GM12878 (cell line): ENCODE data around the gene NHEJ1. TPM values are rescaled to one million over a fixed set of nuclear protein-coding genes. Genes with fewer than 3 reads are reported as not detected.

Experiments used
- ATAC-seq: fragments of 200-7000 bp; cut with Tn5 transposase; 3 replicates; pipeline ENCODE4 v1.9.1; 2020; ENCODE audit warnings: mild to moderate bottlenecking, moderate library complexity
- BruUV-seq: library from RNA; stranded (reverse); fragments of 400-500 nt; replicated peaks from 2 replicates; lab custom pipeline; 2021; lab: Mats Ljungman, UMichigan
- CTCF ChIA-PET: fragments of 300-600 bp; sonication (Branson Sonifier 250); formaldehyde crosslinking; extraction: SDS; loops from one replicate; lab custom pipeline; 2021; ENCODE audit warnings: inconsistent platforms; lab: Yijun Ruan, JAX
- POLR2A ChIA-PET: fragments of 350-600 bp; formaldehyde crosslinking; extraction: SDS; loops from one replicate; lab custom pipeline; 2021; ENCODE audit warnings: inconsistent platforms; lab: Charles Lee
- RAD21 ChIA-PET: fragments of 300-600 bp; sonication (Branson Sonifier 250); formaldehyde crosslinking; loops from one replicate; lab custom pipeline; 2023; ENCODE audit warnings: antibody characterized with exemption; ENCODE audit not compliant: unreplicated experiment; lab: Charles Lee
- SMC1A ChIA-PET: fragments of 300-600 bp; sonication (Branson Sonifier 250); formaldehyde crosslinking; loops from one replicate; lab custom pipeline; 2023; ENCODE audit not compliant: unreplicated experiment, uncharacterized antibody; lab: Charles Lee
- DNase-seq: peaks from one replicate; pipeline ENCODE4 v3.0.0-alpha.2; 2011; ENCODE audit warnings: low read depth, low spot score
- FAIRE-seq: peaks from 3 replicates; lab custom pipeline; 2011; peaks lifted over from hg19 to GRCh38; lab: Jason Lieb, UNC
- H2AFZ ChIP-seq: 2 replicates; pipeline ENCODE4 v1.6.0; 2011; ENCODE audit warnings: low read depth, low read length, control low read depth; ENCODE audit not compliant: control insufficient read depth
- H3K27ac ChIP-seq: 2 replicates; pipeline ENCODE4 v1.5.1; 2011; ENCODE audit warnings: control low read depth; ENCODE audit not compliant: control insufficient read depth, insufficient read depth
- H3K27me3 ChIP-seq, 2 experiments: replicated peaks in 1 of 2; 2 replicates each; pipeline versions ENCODE4 v1.6.0 to v1.6.1; 2011; ENCODE audit warnings: low read length in 1 of 2; ENCODE audit not compliant: control insufficient read depth in 2 of 2, insufficient read depth in 2 of 2
- H3K36me3 ChIP-seq, 2 experiments: 2 replicates each; pipeline ENCODE4 v1.5.1; 2011; ENCODE audit warnings: low read length in 1 of 2; ENCODE audit not compliant: control insufficient read depth in 2 of 2, insufficient read depth in 2 of 2
- H3K4me1 ChIP-seq: 2 replicates; pipeline ENCODE4 v1.6.1; 2011; ENCODE audit warnings: mild to moderate bottlenecking, low read length, moderate library complexity, mixed read lengths; ENCODE audit not compliant: control insufficient read depth, insufficient read depth
- H3K4me2 ChIP-seq: 2 replicates; pipeline ENCODE4 v1.6.0; 2011; ENCODE audit warnings: control low read depth; ENCODE audit not compliant: control insufficient read depth, insufficient read depth
- H3K4me3 ChIP-seq: fragments of 200-600 bp; sonication (generic); 2 replicates; pipeline ENCODE4 v1.5.1; 2016
- H3K79me2 ChIP-seq: 2 replicates; pipeline ENCODE4 v1.6.0; 2011; ENCODE audit warnings: low read length; ENCODE audit not compliant: control insufficient read depth, insufficient read depth
- H3K9ac ChIP-seq: 2 replicates; pipeline ENCODE4 v1.8.0; 2011; ENCODE audit warnings: low read length, control low read depth, mixed read lengths; ENCODE audit not compliant: control insufficient read depth, insufficient read depth
- H3K9me3 ChIP-seq: replicated peaks from 3 replicates; pipeline ENCODE4 v1.5.1; 2011; ENCODE audit warnings: mild to moderate bottlenecking, low read length; ENCODE audit not compliant: control insufficient read depth, insufficient read depth
- H4K20me1 ChIP-seq: 2 replicates; pipeline ENCODE4 v1.6.0; 2011; ENCODE audit not compliant: control insufficient read depth, insufficient read depth
- ATF7 ChIP-seq: fragments of 450-650 bp; IDR thresholded peaks from 2 replicates; pipeline ENCODE4 v1.6.1; 2016; ENCODE audit warnings: low read depth, mild to moderate bottlenecking
- BACH1 ChIP-seq: fragments of 450-650 bp; IDR thresholded peaks from 2 replicates; pipeline ENCODE4 v1.6.1; 2017; ENCODE audit warnings: mild to moderate bottlenecking, borderline replicate concordance
- CBX3 ChIP-seq: fragments of 200-600 bp; sonication (generic); IDR thresholded peaks from 2 replicates; pipeline ENCODE4 v1.6.1; 2016; ENCODE audit warnings: low read depth, borderline replicate concordance
- CBX5 ChIP-seq: sonication (generic); IDR thresholded peaks from 2 replicates; pipeline ENCODE4 v1.6.1; 2016; ENCODE audit warnings: low read depth, moderate library complexity, mild to moderate bottlenecking, inconsistent platforms
- CEBPB ChIP-seq, 2 experiments: fragments of 150-350 bp in 1 of 2; IDR thresholded peaks; 2 replicates each; pipeline ENCODE4 v1.6.1; 2012 to 2014; ENCODE audit warnings: low read depth in 2 of 2, low read length in 2 of 2, borderline replicate concordance in 1 of 2, inconsistent platforms in 1 of 2
- ETV6 ChIP-seq, 2 experiments: fragments of 450-650 bp in 1 of 2; IDR thresholded peaks in 1 of 2; conservative IDR thresholded peaks in 1 of 2; 2 replicates each; pipeline ENCODE4 v1.6.1; 2014; ENCODE audit warnings: antibody characterized with exemption in 1 of 2, borderline replicate concordance in 1 of 2, low read depth in 1 of 2, mild to moderate bottlenecking in 1 of 2, moderate library complexity in 1 of 2
- GABPA ChIP-seq: IDR thresholded peaks from 2 replicates; pipeline ENCODE4 v1.6.1; 2014; ENCODE audit warnings: antibody characterized with exemption, low read depth, mild to moderate bottlenecking, inconsistent platforms
- MYC ChIP-seq: IDR thresholded peaks from 2 replicates; pipeline ENCODE4 v1.6.1; 2011; ENCODE audit warnings: mild to moderate bottlenecking, low read length, moderate library complexity, inconsistent platforms; ENCODE audit not compliant: insufficient read depth, insufficient replicate concordance, insufficient read length, severe bottlenecking
- NRF1 ChIP-seq: conservative IDR thresholded peaks from 2 replicates; pipeline ENCODE4 v1.6.1; 2011; ENCODE audit warnings: mild to moderate bottlenecking, low read depth, low read length, improper control_type of control experiment
- SPI1 ChIP-seq: IDR thresholded peaks from 2 replicates; pipeline ENCODE4 v1.6.1; 2011; ENCODE audit warnings: low read depth, mild to moderate bottlenecking, low read length, moderate library complexity, borderline replicate concordance; ENCODE audit not compliant: insufficient read depth
- TCF7 ChIP-seq: IDR thresholded peaks from 2 replicates; pipeline ENCODE4 v1.6.1; 2014; ENCODE audit warnings: antibody characterized with exemption, borderline replicate concordance
- WRNIP1 ChIP-seq: IDR thresholded peaks from 2 replicates; pipeline ENCODE4 v1.6.1; 2011; ENCODE audit warnings: low read depth, low read length, improper control_type of control experiment, borderline replicate concordance
- ZNF217 ChIP-seq: fragments of 450-650 bp; IDR thresholded peaks from 2 replicates; pipeline ENCODE4 v1.6.1; 2017; ENCODE audit warnings: antibody characterized with exemption, mild to moderate bottlenecking
- WGBS: methylation state at CpG from one replicate; pipeline ENCODE4 v1.1.6; 2016; ENCODE audit warnings: low lambda C conversion rate; ENCODE audit not compliant: insufficient replicate concordance, insufficient coverage; ENCODE audit errors: missing lambda C conversion rate; 5-methylcytosine and 5-hydroxymethylcytosine counted together
- in situ Hi-C: fragments of 300-500 bp; cut with MboI; formaldehyde crosslinking; loops from 9 replicates; pipeline ENCODE4 v1.14.3; 2018; ENCODE audit warnings: mixed read lengths
- intact Hi-C: fragments of 100-400 bp; cut with micrococcal nuclease; formaldehyde crosslinking; loops from one replicate; pipeline ENCODE4 v1.14.2; 2022; ENCODE audit not compliant: unreplicated experiment
- polyA plus RNA-seq, 11 experiments: library from polyadenylated mRNA; depleted of rRNA in 4 of 11; unstranded in 6 of 11; stranded (reverse) in 5 of 11; fragments of >200 nt; fragmentation: Nextera tagmentation in 4 of 11; fragmentation: Illumina TruSeq in 1 of 11; extraction: Ambion mirVana in 4 of 11; extraction: Trizol in 1 of 11; gene quantifications; 1 replicate in 1 of 11; 2 replicates in 10 of 11; pipeline versions ENCODE4 v1.2.1 to v1.2.3, GENCODE V29; 2011 to 2016; ENCODE audit warnings: inconsistent platforms in 2 of 11, missing spikeins in 2 of 11, low read depth in 1 of 11
- total RNA-seq, 4 experiments: library from RNA; depleted of rRNA in 3 of 4; stranded (reverse); fragments of >200 nt in 3 of 4; fragmentation: Illumina TruSeq in 1 of 4; extraction: Trizol in 1 of 4; gene quantifications; 2 replicates each; pipeline versions ENCODE4 v1.2.1 to v1.2.3, GENCODE V29; 2013 to 2021
- TF ChIP-seq, protein P1 (sequence below): fragments of 450-650 bp; formaldehyde crosslinking; IDR thresholded peaks from 2 replicates; pipeline ENCODE4 v1.4.0; 2020; ENCODE audit warnings: mild to moderate bottlenecking, moderate library complexity
- TF ChIP-seq, protein P2 (sequence below): fragments of 450-650 bp; IDR thresholded peaks from 2 replicates; pipeline ENCODE4 v1.6.1; 2017; ENCODE audit warnings: mild to moderate bottlenecking, moderate library complexity

Gene NHEJ1
- total and polyA plus RNA-seq, 10 of the 15 experiments (the other 5 are each of a cell fraction or from before 2014, with no cell fraction given) = 11.8 to 20.2 (median 17.0) TPM

DNA sequence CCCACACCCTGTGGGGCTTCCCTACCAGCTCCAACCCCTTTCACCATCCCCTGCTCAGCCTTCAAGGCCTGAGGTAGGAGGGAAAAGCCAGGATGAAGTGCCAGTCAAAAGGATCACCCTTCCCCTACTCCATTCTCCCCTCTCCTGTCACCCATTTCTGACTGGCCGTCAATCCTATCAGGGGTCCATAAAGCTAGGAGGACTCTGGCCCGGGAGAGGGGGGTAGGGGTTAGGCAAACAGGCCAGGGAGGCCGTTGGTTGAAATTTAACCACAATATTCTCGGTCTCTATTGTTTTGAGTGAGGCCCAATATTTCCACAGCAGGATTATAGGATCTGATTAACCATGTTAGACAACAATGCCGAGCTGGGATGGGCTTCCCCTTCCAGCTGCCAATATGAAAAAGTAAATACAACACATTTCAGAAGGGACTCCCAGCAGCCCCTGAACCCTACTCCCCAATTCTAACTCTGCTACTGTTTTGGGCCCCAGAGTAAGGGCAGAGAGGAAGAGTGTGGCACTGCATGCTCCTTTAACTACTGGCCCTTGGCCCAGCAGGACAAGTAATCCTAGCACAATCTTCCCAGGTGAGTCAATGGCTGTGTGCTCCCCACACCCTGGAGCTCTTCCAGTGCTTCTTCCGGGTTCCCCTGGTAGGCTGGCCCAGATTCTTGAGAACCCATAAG lies 89.3 kb downstream of the NHEJ1 start:
- ChIA-PET SMC1A (interaction anchor here (1.0 to 7.3 kb wide), 9 partner anchors 11 to 83 kb away, joined by 3 to 115 read pairs (median 8); no protein-coding TSS in a partner anchor), POLR2A (no interaction called here), RAD21 (interaction anchor here (1.0 to 6.3 kb wide), 7 partner anchors 8 to 84 kb away, joined by 3 to 56 read pairs (median 14); no protein-coding TSS in a partner anchor), CTCF (interaction anchor here (0.9 to 26.8 kb wide), 14 partner anchors 7 to 210 kb away, joined by 3 to 365 read pairs (median 12); no protein-coding TSS in a partner anchor)
- Histone ChIP-seq H2AFZ (no peak overlapping the region), H3K27ac (no peak overlapping the region), H3K36me3 (no peaks in the 10 kb centered on the region; a peak in 1 of 4 replicates), H3K9ac (no peak overlapping the region), H3K9me3 (no peaks in the 10 kb centered on the region), H4K20me1 (no peaks in the 10 kb centered on the region), H3K4me1 (no peaks in the 10 kb centered on the region), H3K27me3 (no peaks in the 10 kb centered on the region), H3K4me3 (no peak overlapping the region), H3K4me2 (no peak overlapping the region), H3K79me2 (no peaks in the 10 kb centered on the region)
- intact Hi-C loops = no loop called here
- 78% methylated on average over 6 of the region's 6 CpGs for WGBS
- ATAC-seq (no peak), FAIRE-seq (no peak), DNase-seq (no peak)
- TF ChIP-seq, protein P1, sequence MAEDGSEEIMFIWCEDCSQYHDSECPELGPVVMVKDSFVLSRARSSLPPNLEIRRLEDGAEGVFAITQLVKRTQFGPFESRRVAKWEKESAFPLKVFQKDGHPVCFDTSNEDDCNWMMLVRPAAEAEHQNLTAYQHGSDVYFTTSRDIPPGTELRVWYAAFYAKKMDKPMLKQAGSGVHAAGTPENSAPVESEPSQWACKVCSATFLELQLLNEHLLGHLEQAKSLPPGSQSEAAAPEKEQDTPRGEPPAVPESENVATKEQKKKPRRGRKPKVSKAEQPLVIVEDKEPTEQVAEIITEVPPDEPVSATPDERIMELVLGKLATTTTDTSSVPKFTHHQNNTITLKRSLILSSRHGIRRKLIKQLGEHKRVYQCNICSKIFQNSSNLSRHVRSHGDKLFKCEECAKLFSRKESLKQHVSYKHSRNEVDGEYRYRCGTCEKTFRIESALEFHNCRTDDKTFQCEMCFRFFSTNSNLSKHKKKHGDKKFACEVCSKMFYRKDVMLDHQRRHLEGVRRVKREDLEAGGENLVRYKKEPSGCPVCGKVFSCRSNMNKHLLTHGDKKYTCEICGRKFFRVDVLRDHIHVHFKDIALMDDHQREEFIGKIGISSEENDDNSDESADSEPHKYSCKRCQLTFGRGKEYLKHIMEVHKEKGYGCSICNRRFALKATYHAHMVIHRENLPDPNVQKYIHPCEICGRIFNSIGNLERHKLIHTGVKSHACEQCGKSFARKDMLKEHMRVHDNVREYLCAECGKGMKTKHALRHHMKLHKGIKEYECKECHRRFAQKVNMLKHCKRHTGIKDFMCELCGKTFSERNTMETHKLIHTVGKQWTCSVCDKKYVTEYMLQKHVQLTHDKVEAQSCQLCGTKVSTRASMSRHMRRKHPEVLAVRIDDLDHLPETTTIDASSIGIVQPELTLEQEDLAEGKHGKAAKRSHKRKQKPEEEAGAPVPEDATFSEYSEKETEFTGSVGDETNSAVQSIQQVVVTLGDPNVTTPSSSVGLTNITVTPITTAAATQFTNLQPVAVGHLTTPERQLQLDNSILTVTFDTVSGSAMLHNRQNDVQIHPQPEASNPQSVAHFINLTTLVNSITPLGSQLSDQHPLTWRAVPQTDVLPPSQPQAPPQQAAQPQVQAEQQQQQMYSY (CRISPR knock-in tag) = no peak
- TF ChIP-seq NRF1 (no peak), ETV6 (conservative IDR thresholded peaks at IDR 0.05 in 1 of 2, IDR thresholded peaks at IDR 0.05 in 1 of 2; ENCODE audit: borderline replicate concordance in 1 of 2, low read depth in 1 of 2) (no peak), ZNF217 (no peak), CBX3 (no peak), SPI1 (no peak), TCF7 (no peak), MYC (no peak), BACH1 (no peak), CBX5 (no peak), ATF7 (no peak), GABPA (no peak), WRNIP1 (no peak), CEBPB (IDR thresholded peaks at IDR 0.05; ENCODE audit: borderline replicate concordance in 1 of 2, low read depth in 2 of 2, low read length in 2 of 2) (no peak)
- TF ChIP-seq, protein P2, sequence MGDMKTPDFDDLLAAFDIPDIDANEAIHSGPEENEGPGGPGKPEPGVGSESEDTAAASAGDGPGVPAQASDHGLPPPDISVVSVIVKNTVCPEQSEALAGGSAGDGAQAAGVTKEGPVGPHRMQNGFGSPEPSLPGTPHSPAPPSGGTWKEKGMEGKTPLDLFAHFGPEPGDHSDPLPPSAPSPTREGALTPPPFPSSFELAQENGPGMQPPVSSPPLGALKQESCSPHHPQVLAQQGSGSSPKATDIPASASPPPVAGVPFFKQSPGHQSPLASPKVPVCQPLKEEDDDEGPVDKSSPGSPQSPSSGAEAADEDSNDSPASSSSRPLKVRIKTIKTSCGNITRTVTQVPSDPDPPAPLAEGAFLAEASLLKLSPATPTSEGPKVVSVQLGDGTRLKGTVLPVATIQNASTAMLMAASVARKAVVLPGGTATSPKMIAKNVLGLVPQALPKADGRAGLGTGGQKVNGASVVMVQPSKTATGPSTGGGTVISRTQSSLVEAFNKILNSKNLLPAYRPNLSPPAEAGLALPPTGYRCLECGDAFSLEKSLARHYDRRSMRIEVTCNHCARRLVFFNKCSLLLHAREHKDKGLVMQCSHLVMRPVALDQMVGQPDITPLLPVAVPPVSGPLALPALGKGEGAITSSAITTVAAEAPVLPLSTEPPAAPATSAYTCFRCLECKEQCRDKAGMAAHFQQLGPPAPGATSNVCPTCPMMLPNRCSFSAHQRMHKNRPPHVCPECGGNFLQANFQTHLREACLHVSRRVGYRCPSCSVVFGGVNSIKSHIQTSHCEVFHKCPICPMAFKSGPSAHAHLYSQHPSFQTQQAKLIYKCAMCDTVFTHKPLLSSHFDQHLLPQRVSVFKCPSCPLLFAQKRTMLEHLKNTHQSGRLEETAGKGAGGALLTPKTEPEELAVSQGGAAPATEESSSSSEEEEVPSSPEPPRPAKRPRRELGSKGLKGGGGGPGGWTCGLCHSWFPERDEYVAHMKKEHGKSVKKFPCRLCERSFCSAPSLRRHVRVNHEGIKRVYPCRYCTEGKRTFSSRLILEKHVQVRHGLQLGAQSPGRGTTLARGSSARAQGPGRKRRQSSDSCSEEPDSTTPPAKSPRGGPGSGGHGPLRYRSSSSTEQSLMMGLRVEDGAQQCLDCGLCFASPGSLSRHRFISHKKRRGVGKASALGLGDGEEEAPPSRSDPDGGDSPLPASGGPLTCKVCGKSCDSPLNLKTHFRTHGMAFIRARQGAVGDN = no peak
- in situ Hi-C loops = no loop called here
- no TSS peak for BruUV-seq
